Cortex of kidney (tissue), 1 donor: ENCODE results near the gene SLC4A1.

Experiments used
- DNase-seq: peaks from one replicate; lab custom pipeline; 2025; lab: John Stamatoyannopoulos, UW

SLC4A1 gene

GRCh38 chr17:44283344-44284023 lies 15.5 kb upstream of the SLC4A1 start:
- DNase-seq = no peak

- DNase-seq = no peak
These were observed 14.3 kb upstream of the SLC4A1 start for GRCh38 chr17:44282264-44282663.

GRCh38 chr17:44281570-44281969 lies 13.6 kb upstream of the SLC4A1 start:
- DNase-seq = no peak

GRCh38 chr17:44280392-44280937 lies 12.5 kb upstream of the SLC4A1 start:
- no peak for DNase-seq

GRCh38 chr17:44279666-44280391 lies 11.9 kb upstream of the SLC4A1 start:
- no peak for DNase-seq

- DNase-seq = no peak
These were observed 11.4 kb upstream of the SLC4A1 start for GRCh38 chr17:44279346-44279665.

- DNase-seq = no peak
These were observed 10.0 kb upstream of the SLC4A1 start for GRCh38 chr17:44277976-44278375.

GRCh38 chr17:44273607-44274006 lies 5.7 kb upstream of the SLC4A1 start:
- DNase-seq = no peak

GRCh38 chr17:44272954-44273353 lies 5.0 kb upstream of the SLC4A1 start:
- no peak for DNase-seq

- no peak for DNase-seq
These were observed 4.5 kb upstream of the SLC4A1 start for GRCh38 chr17:44272321-44272951.

GRCh38 chr17:44269535-44270240 lies 1.8 kb upstream of the SLC4A1 start:
- DNase-seq = no peak

- no peak for DNase-seq
These were observed 987 bp upstream of the SLC4A1 start for GRCh38 chr17:44268709-44269534.

- no peak for DNase-seq
These were observed 825 bp downstream of the SLC4A1 start for GRCh38 chr17:44267165-44267455.

- no peak for DNase-seq
These were observed 1.4 kb downstream of the SLC4A1 start for GRCh38 chr17:44266402-44267164.

GRCh38 chr17:44263345-44263902 lies 4.5 kb downstream of the SLC4A1 start:
- DNase-seq = no peak

- DNase-seq = no peak
These were observed 5.2 kb downstream of the SLC4A1 start for GRCh38 chr17:44262654-44263225.

- no peak for DNase-seq
These were observed 7.6 kb downstream of the SLC4A1 start for GRCh38 chr17:44260296-44260695.

GRCh38 chr17:44258811-44259351 lies 9.1 kb downstream of the SLC4A1 start:
- DNase-seq = no peak

- no peak for DNase-seq
These were observed 9.8 kb downstream of the SLC4A1 start for GRCh38 chr17:44257815-44258760.
